Renal pelvis (tissue), 12 donors: ENCODE data around the gene TEKT5. TPM values are rescaled to one million over a fixed set of nuclear protein-coding genes. Genes with fewer than 3 reads are reported as not detected.
"Not testable (repeated sequence)": the region's sequence is repeated elsewhere in the genome, so short reads cannot be mapped to it uniquely, and the experiment has no call there.

Experiments
- DNase-seq: peaks from one replicate; pipeline ENCODE4 v3.0.0-alpha.2; 2013
- long read RNA-seq, 16 experiments: transcript quantifications; one replicate each; lab custom pipeline, GENCODE V29; 2026
- polyA plus RNA-seq, 3 donors: library from polyadenylated mRNA; unstranded; fragments of 120-200 nt; gene quantifications; one replicate each; pipeline ENCODE4 v1.2.1, GENCODE V29; 2013; ENCODE audit not compliant: insufficient read length in 3 of 3

The TEKT5 gene
- under 1 TPM; 0.21 to 0.68 (median 0.29) TPM for polyA plus RNA-seq
- long read RNA-seq, donor 1 = 0 reads
- long read RNA-seq, donor 2 = 0 reads
- long read RNA-seq, donor 3 = 0 reads
- long read RNA-seq, donor 4 = 0 reads
- long read RNA-seq, donor 5 = 0 reads
- long read RNA-seq, donor 6 = 0 reads
- long read RNA-seq, donor 7 = 0 reads
- long read RNA-seq, donor 8 = 0 reads
- long read RNA-seq, donor 9 = 0 reads
- long read RNA-seq, donor 10 = 0 reads
- long read RNA-seq, donor 11 = 0 reads
- long read RNA-seq, donor 12 = 0 reads
- long read RNA-seq, donor 13 = 0 reads
- long read RNA-seq, donor 14 = 0 reads
- long read RNA-seq, donor 15 = 0 reads
- long read RNA-seq, donor 16 = 0 reads

DNA sequence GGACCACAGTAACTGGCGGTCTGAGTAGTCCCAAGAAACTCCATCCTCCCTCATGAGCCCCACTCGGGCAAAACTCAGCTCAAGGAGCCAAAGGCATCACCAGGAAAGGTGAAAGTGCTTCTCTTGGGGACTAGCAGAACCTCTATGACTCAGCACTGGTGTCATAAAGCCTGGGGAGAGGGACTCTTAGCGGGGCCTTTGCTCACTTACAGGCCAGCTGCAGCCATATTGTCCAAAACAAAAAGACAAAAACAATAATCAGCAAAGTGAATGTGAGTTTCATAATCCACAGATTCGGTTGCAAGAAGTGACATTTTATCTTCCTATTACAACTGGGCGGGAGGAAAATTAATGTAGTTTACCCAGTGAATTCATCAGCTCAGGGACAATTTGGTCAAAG is at the start of gene TEKT5:
Gene TEKT5 (minus strand): TSS at position 101 of the 400 bp plus-strand sequence. CDS start 57 bp downstream, at position 44.
- DNase-seq = no peak

DNA sequence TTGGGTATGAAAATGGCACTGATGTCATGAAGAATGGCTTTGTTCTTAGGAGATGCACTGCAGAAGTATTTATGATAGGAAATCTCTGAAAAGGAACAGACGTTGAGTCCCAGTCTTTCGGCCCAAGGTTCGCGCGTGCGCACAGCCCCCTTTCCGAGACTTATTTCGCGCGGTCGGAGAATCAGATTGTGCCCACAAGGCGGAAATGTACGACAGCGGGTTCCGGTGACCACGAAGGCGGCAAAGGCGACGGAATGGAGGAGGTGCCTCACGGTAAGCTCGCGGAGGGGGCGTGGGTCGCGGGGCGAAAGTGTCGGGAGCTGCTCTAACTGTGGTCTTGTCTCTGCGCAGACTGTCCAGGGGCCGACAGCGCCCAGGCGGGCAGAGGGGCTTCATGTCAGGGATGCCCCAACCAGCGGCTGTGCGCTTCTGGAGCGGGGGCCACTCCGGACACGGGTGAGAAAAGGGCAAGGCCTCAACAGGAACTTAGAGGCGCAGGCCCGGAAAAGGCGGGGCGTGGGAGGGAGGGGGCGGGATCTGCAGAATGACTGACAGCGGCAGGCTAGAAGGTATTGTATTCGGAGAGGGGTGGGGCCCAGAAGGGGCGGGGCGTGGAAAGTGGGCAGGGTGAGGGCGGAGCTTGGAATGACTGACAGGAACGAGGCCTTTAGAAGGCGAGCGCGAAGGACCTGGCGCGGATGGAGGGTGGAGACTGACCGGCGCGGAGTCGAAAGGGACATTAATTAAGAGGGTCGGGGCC is 49.1 kb upstream of the TEKT5 start, which contains the start of gene NUBP1:
Gene NUBP1 (plus strand): TSS at position 233 of the 760 bp plus-strand sequence. CDS start 22 bp downstream, at position 255.
- peak; percentile 98 for DNase-seq

DNA sequence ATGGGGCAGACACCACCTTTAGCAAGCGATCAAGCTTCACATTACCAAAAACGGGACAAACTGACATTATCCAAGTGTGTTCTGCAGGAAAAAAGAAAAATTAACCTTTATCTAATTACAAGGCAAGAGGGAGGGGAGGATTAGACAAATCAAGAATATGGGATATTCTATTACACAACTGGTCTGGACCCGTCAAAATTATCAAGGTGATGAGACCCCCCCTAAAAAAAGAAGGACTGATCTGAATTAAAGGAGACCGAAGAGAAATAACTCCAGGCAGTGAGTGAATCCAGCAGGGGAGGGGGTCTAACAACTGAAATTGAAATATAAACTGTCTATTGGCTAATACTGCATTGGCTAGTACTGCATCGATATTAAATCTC is 48.5 kb upstream of the TEKT5 start:
- no peak for DNase-seq

GRCh38 chr16:10741844-10742243 is 47.1 kb upstream of the TEKT5 start:
- no peak for DNase-seq

GRCh38 chr16:10741249-10741648 is 46.5 kb upstream of the TEKT5 start:
- not testable (repeated sequence) for DNase-seq

DNA sequence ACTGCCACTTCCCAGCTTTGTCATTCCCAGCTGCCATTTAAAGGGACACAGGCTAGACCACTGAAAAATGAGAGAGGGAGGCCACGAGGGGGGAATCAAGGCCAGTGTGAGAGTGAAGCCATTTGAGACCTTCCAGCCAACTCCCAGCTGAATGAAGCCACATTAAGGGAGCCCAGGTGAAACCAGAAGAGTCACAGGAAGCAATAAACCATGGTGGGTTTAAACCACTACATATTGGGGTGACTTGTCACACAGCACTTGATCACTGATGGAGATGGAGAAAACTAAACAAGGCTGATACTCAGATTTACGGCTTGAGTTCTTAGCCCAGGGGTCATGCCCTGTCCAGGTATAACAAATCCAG is 46.1 kb upstream of the TEKT5 start:
- DNase-seq = no peak

GRCh38 chr16:10740000-10740844 is 45.5 kb upstream of the TEKT5 start:
- DNase-seq = no peak

- no peak for DNase-seq
These were observed 43.7 kb upstream of the TEKT5 start for GRCh38 chr16:10738231-10739077.

- DNase-seq = peak; percentile 74
These were observed 42.4 kb upstream of the TEKT5 start for GRCh38 chr16:10737068-10737625.

GRCh38 chr16:10731790-10732189 is 37.1 kb upstream of the TEKT5 start:
- no peak for DNase-seq

DNA sequence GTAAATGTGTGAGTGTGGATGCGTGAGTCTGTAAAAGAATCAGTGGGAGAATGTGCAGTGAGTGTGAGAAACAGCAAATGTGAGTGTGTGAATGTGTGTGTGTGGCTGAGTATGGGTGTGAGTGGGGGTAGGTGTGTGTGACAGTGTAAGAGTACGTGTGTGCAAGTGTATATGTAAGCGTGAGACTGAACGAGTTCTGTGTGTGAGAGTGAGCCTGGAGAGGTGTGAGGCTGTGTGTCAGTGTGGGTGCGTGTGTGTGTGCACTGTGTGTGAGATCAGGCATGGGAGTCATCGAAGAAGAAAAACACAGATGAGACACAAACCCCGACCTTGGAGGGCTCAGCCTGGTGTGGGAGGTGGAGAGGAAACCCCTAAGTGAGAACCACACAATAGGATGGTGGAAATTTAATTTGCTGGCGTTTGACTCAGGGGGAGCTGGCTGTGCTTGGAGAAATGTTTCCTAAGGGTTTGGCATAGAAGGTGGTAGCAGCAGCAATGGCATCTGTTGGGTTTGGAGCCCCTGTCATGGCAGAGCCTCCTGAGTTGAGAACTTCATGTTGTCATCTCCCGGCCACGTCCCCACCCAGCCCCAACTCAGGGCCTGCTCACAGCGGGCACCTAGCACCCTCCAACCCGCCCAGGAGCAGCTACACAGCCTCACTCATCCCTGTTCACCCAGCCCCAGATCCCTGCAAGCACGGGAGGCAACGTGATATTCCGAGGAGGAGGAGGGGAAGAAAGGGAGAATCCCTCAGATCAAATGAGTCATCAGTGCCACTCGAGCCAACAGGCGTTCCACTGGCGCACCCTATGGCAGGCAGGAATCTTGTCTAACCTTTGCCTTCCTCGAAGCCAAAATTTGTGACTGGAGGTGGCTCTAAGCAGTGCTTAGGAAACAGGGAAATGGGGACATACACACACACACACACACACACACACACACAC is 34.6 kb upstream of the TEKT5 start:
- DNase-seq = no peak

- peak; percentile 54 for DNase-seq
These were observed 33.5 kb upstream of the TEKT5 start for GRCh38 chr16:10728003-10728887.

GRCh38 chr16:10708969-10709368 is 14.2 kb upstream of the TEKT5 start:
- no peak for DNase-seq

GRCh38 chr16:10699756-10700155 is 5.0 kb upstream of the TEKT5 start:
- DNase-seq = no peak

GRCh38 chr16:10694306-10694705 is 424 bp downstream of the TEKT5 start:
- DNase-seq = no peak

GRCh38 chr16:10693889-10694288 is 841 bp downstream of the TEKT5 start:
- DNase-seq = no peak

- no peak for DNase-seq
These were observed 2.3 kb downstream of the TEKT5 start for GRCh38 chr16:10692470-10692869.

DNA sequence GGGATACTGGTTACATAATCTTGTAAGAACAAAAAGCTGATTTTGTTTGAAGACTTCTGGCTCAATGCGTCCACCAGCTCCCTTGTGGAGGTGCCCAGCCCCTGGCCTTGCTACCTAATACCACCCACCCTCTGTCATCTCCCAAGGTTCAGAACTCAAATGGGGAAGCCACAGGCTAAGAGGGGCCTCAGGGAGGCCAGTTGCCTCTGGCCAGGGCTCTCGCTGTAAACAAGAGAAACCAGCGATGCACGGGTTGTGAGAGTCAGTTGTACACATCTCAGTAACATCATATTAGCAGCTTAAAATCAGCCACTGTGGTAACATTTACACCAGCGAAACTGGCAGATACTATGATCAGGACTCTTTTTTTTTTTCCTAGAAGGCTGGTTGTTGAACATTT is 6.0 kb downstream of the TEKT5 start:
- no peak for DNase-seq

DNA sequence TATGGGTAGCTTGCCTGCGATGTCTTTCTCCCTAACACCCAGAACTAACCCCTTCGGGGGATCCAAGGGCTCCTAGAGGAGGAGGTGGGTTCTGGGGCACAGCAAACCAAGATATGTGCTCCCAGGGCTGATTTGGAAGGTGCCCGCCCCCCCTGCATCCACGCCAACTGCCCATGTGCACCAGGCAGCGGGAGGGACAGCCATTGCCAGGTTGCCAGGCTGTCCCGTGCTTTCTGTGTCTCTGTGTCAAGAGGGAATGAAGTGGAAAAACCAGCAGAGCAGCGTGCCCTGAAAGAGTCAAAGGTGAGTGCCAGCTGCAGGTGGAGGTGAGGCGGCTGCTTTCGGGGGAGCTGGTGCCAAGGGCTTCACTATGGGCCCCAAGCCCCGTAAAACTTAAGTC is 6.4 kb downstream of the TEKT5 start:
- peak; percentile 4 for DNase-seq
